K562 (cell line): ENCODE results near the gene SPOCK2. TPM values are rescaled to one million over a fixed set of nuclear protein-coding genes. Genes with fewer than 3 reads are reported as not detected.

Experiments
- ARNT ChIP-seq, 2 experiments: fragments of 450-650 bp; IDR thresholded peaks; 2 replicates each; pipeline ENCODE4 v1.6.1; 2016; ENCODE audit warnings: mild to moderate bottlenecking in 1 of 2
- CEBPB ChIP-seq: fragments of 450-650 bp; IDR thresholded peaks from 2 replicates; pipeline ENCODE4 v1.6.1; 2016; ENCODE audit warnings: missing genetic modification characterization, missing compliant biosample characterization
- EZH2 ChIP-seq: IDR thresholded peaks from 2 replicates; pipeline ENCODE4 v1.6.1; 2012; ENCODE audit warnings: low read depth, mild to moderate bottlenecking, inconsistent platforms, low read length, borderline replicate concordance
- KAT2B ChIP-seq: IDR thresholded peaks from one replicate; pipeline ENCODE4 v1.6.1; 2012; ENCODE audit warnings: low read depth, mild to moderate bottlenecking, control low read depth, inconsistent platforms, low read length, moderate library complexity
- polyA plus RNA-seq, 8 experiments: library from polyadenylated mRNA; depleted of rRNA in 4 of 8; stranded (reverse) in 5 of 8; unstranded in 3 of 8; fragments of >200 nt; fragmentation: Nextera tagmentation in 2 of 8; fragmentation: Illumina TruSeq in 1 of 8; extraction: Ambion mirVana in 2 of 8; extraction: Trizol in 1 of 8; gene quantifications; 2 replicates each; pipeline versions ENCODE4 v1.2.1 to v1.2.3, GENCODE V29; 2011 to 2014; ENCODE audit warnings: inconsistent platforms in 1 of 8, missing spikeins in 1 of 8
- total RNA-seq, 7 experiments: library from RNA; depleted of rRNA in 6 of 7; stranded (reverse); fragments of >200 nt in 6 of 7; fragmentation: Illumina TruSeq in 2 of 7; extraction: Trizol in 2 of 7; gene quantifications; 2 replicates each; pipeline versions ENCODE4 v1.2.1 to v1.2.3, GENCODE V29; 2011 to 2021; ENCODE audit warnings: low replicate concordance in 1 of 7
- TF ChIP-seq, protein P1 (sequence below), 2 experiments: fragments of 450-650 bp in 1 of 2; sonication (generic) in 1 of 2; formaldehyde crosslinking in 1 of 2; IDR thresholded peaks in 1 of 2; conservative IDR thresholded peaks in 1 of 2; 2 replicates each; pipeline versions ENCODE4 v1.6.1 to v1.8.1; 2016 to 2023; ENCODE audit warnings: mild to moderate bottlenecking in 2 of 2, moderate library complexity in 2 of 2, inconsistent platforms in 1 of 2, missing genetic modification reagents in 1 of 2
- TF ChIP-seq, protein P2 (sequence below): fragments of 250-450 bp; sonication (Bioruptor Pico); IDR thresholded peaks from 2 replicates; pipeline ENCODE4 v1.8.0; 2022; ENCODE audit warnings: inconsistent platforms
- TF ChIP-seq, protein P3 (sequence below): sonication (generic); formaldehyde crosslinking; IDR thresholded peaks from 2 replicates; pipeline ENCODE4 v1.8.0; 2022; ENCODE audit warnings: mild to moderate bottlenecking, missing genetic modification reagents, borderline replicate concordance

The SPOCK2 gene
- total and polyA plus RNA-seq, 9 of the 15 experiments (the other 6 are each of a cell fraction or from before 2014, with no cell fraction given), result 0.04 to 0.86 (median 0.11) TPM; not detected in 2

DNA sequence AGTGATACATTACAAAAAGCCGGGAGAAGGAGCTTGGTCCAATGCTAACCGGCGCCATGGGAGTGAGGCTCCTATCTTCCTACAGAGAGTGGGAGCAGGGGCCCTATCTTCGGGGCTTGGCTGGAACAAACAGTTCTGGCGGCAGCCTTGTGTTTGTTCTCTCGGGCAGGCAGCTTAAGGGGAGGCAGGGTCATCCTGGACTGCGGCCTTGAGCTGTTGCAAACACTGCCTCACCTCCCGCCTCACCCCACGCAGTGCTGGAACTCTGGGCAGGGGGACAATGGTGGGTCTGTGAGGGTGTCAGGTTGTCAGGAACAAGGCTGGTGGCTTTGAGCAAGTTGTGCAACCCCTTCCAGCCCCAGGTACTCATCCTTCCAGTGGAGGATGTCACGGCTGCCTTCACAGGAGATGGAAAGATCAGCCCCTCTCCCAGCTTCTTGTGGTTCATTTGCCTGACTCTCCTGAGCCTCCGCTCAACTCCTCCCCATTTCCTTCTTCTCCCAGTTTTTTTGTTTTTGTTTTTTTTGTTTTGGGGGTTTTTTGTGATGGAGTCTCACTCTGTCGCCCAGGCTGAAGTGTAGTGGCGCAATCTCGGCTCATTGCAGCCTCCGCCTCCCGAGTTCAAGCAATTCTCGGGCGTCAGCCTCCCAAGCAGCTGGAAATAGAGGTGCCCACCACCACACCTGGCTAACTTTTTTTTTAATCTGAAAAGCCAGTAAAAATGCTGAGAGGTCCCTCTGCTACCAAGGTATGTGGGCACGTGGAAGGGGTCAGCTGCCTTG is 57.4 kb downstream of the SPOCK2 start (continued):
- TF ChIP-seq, protein P1, sequence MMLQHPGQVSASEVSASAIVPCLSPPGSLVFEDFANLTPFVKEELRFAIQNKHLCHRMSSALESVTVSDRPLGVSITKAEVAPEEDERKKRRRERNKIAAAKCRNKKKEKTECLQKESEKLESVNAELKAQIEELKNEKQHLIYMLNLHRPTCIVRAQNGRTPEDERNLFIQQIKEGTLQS (IDR thresholded peaks at IDR 0.05), result no peak
- TF ChIP-seq, protein P1 (CRISPR knock-in tag; conservative IDR thresholded peaks at IDR 0.05), result no peak
- TF ChIP-seq CEBPB, result peak; percentile 61
- TF ChIP-seq, protein P2, sequence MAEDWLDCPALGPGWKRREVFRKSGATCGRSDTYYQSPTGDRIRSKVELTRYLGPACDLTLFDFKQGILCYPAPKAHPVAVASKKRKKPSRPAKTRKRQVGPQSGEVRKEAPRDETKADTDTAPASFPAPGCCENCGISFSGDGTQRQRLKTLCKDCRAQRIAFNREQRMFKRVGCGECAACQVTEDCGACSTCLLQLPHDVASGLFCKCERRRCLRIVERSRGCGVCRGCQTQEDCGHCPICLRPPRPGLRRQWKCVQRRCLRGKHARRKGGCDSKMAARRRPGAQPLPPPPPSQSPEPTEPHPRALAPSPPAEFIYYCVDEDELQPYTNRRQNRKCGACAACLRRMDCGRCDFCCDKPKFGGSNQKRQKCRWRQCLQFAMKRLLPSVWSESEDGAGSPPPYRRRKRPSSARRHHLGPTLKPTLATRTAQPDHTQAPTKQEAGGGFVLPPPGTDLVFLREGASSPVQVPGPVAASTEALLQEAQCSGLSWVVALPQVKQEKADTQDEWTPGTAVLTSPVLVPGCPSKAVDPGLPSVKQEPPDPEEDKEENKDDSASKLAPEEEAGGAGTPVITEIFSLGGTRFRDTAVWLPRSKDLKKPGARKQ (CRISPR knock-in tag), result no peak
- no peak for TF ChIP-seq ARNT (IDR thresholded peaks at IDR 0.05)
- TF ChIP-seq, protein P3, sequence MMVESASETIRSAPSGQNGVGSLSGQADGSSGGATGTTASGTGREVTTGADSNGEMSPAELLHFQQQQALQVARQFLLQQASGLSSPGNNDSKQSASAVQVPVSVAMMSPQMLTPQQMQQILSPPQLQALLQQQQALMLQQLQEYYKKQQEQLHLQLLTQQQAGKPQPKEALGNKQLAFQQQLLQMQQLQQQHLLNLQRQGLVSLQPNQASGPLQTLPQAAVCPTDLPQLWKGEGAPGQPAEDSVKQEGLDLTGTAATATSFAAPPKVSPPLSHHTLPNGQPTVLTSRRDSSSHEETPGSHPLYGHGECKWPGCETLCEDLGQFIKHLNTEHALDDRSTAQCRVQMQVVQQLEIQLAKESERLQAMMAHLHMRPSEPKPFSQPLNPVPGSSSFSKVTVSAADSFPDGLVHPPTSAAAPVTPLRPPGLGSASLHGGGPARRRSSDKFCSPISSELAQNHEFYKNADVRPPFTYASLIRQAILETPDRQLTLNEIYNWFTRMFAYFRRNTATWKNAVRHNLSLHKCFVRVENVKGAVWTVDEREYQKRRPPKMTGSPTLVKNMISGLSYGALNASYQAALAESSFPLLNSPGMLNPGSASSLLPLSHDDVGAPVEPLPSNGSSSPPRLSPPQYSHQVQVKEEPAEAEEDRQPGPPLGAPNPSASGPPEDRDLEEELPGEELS (CRISPR knock-in tag), result no peak
- TF ChIP-seq EZH2, result 0 out of 2 replicates have a peak, but pooled peaks have one; percentile 3
- TF ChIP-seq KAT2B, result no peak
- TF ChIP-seq, all 486 proteins: peak for 4
